Fibroblast of the aortic adventitia (primary cell): Measurements from ENCODE around the gene PRRT4. TPM values are rescaled to one million over a fixed set of nuclear protein-coding genes. Genes with fewer than 3 reads are reported as not detected.
A peak's percentile ranks its signal among the peaks of the same experiment; 100 is the strongest.

Source experiments
- DNase-seq: peaks from one replicate; pipeline ENCODE4 v3.0.0-alpha.2; 2010; ENCODE audit warnings: low read depth
- H3K4me3 ChIP-seq: 2 replicates; pipeline ENCODE4 v1.5.1; 2011; ENCODE audit warnings: low read depth, mild to moderate bottlenecking, control low read depth, low read length, moderate library complexity
- total RNA-seq: library from RNA; depleted of rRNA; stranded (reverse); fragments of >200 nt; gene quantifications from 2 replicates; pipeline ENCODE4 v1.2.3, GENCODE V29; 2012; ENCODE audit warnings: low replicate concordance
- TF ChIP-seq, protein P1 (sequence below): IDR thresholded peaks from 2 replicates; pipeline ENCODE4 v1.5.1; 2011; ENCODE audit warnings: mild to moderate bottlenecking, low read length, control low read depth, inconsistent platforms; ENCODE audit not compliant: insufficient read depth

The PRRT4 gene
- total RNA-seq, 1 donor, result 0.27 TPM

DNA sequence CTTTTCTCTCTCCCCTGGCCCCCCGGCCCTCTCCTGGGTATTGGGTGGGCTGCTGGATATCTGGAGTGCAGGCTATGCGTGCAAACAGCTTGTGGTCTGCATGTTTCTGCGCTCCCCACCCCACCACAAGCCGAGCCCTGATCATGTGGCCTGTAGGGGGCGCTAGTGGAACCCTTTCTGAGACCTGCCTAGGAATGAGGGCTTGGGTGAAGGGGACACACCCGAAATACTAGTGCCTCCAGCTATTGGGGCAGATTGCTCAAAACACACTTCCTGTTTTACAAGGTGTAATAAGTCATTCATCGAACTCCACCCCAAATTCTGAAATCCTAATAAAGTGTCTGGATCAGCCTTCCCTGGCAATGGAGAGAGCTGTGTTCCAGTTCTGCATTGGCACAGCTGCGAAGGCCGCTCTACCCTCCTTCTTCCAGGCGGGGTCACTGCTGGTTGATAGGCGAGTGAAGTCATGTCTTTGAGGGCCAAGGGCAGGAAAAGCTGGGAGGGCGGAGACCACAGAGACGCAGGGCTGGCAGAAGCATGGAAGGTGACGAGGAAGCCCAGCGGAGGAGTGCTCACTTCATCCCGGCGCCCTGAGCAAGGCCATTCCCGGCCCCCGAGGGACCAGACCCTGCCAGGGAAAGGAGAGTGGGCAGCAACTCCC is 19.8 kb upstream of the PRRT4 start:
- TF ChIP-seq, protein P1, sequence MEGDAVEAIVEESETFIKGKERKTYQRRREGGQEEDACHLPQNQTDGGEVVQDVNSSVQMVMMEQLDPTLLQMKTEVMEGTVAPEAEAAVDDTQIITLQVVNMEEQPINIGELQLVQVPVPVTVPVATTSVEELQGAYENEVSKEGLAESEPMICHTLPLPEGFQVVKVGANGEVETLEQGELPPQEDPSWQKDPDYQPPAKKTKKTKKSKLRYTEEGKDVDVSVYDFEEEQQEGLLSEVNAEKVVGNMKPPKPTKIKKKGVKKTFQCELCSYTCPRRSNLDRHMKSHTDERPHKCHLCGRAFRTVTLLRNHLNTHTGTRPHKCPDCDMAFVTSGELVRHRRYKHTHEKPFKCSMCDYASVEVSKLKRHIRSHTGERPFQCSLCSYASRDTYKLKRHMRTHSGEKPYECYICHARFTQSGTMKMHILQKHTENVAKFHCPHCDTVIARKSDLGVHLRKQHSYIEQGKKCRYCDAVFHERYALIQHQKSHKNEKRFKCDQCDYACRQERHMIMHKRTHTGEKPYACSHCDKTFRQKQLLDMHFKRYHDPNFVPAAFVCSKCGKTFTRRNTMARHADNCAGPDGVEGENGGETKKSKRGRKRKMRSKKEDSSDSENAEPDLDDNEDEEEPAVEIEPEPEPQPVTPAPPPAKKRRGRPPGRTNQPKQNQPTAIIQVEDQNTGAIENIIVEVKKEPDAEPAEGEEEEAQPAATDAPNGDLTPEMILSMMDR, result peak; percentile 62
- DNase-seq, result peak; percentile 26
- H3K4me3 ChIP-seq, result no peak overlapping the region

DNA sequence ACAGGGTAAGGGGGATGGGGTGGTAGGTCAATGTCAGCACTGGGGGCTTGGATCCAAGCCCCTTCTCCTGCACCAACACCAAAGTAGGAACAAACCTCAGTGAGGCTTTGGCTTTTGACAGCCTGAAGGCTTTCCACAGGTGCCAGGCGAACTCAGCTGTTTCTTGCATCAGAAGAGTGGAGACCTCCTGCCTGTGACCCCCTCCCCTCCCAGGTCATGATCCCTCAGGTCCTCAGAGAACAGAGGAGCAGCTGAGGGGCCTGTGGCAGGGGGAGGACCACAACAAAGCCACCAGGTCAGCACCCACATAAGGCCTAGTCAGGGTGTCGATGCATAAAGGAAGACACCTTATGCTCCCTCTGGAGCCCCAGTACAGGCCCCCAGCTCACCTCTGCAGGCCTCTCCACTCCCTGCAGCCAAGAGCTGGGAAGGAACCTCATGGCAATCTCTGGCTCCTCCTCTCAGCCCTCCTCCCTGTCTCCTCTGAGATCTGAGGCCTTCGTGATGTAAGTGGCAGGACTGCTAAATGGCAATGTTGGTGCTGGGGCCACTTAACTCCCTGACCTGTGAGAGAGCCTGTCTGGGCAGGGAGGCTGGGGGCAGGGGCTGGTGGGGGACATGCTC is 19.1 kb upstream of the PRRT4 start:
- H3K4me3 ChIP-seq, result no peak overlapping the region
- TF ChIP-seq, protein P1, result no peak
- no peak for DNase-seq

DNA sequence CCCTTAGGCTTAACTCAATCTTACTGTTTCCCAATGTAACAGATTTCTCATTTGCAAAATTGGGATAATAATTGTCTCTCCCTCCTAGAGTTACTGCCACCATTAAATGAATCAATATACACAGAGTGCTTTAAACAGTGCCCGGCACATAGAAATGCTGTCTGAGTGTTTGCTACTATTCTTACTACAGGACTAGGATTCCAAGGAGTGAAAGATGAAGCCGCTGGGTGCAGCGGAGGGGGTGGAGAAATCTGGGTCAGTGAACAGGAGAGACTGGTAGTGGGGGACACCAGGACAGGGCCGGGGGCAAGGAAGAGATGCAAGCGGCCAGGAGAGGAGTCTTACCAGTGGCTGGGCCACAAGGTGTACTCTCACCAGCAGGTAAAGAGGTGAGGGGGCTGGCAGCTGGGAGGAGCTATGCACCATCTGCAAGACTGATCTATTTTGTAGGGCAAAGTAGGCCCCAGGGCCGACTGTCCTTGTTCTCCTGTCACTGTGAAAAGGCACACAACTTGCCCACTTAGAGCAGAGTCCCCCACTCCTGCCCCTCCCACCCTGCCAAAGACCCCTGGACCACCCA is 18.5 kb upstream of the PRRT4 start:
- no peak overlapping the region for H3K4me3 ChIP-seq
- no peak for DNase-seq
- TF ChIP-seq, protein P1, result no peak

DNA sequence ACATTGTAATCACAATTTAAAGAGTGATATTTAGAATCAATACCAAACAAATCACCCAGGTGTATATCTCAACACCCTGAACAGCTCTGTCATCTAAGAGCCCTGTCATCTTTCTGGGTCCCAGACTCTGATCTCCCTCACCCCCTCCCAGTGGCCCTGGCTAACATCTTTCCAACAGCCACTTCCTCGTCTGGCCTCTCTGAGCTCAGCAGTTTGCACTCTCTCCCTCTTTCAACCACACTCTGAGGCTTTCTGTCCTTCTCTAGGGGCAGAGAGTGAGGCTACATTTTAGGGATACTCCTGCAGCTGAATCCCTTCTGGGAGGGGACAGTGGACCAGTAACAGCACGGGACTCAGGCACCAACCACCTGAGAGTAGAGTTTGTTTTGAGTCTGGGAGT is 17.1 kb upstream of the PRRT4 start:
- no peak for DNase-seq
- TF ChIP-seq, protein P1, result no peak
- no peak overlapping the region for H3K4me3 ChIP-seq

DNA sequence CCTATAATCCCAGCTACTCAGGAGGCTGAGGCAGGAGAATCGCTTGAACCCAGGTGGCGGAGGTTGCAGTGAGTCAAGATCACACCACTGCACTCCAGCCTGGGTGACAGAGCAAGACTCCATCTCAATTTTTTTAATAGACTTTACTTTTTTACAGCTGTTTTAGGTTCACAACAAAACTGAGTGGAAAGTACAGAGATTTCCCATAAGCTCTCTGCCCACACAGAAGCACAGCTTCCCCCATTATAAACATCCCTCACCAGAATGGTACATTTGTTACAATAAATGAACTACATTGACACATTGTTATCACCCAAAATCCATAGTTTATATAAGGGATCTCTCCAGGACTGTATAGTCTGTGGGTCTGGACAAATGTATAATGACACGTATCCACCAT is 14.6 kb upstream of the PRRT4 start:
- TF ChIP-seq, protein P1, result no peak
- H3K4me3 ChIP-seq, result no peak overlapping the region
- DNase-seq, result no peak

DNA sequence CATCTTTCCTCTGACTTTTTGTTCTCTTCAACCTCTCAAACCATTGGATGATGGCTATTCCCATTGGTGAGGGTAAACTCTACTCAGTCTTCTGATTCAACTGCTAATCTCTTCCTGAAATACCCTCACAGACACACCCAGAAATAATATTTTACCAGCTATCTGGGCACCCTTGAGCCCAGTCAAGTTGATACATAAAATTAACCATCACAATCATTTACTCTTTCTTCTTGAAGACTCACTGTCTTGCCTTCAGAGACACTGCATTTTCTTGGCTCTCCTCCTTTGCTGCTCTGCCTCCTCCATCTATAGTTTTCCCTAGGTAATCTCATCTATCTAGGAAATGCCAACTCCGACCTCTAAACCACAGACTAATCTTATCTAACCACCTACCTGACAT is 12.6 kb upstream of the PRRT4 start:
- H3K4me3 ChIP-seq, result no peak overlapping the region
- no peak for DNase-seq
- TF ChIP-seq, protein P1, result no peak
